ENCODE data around the gene CHAT.

The CHAT gene

DNA sequence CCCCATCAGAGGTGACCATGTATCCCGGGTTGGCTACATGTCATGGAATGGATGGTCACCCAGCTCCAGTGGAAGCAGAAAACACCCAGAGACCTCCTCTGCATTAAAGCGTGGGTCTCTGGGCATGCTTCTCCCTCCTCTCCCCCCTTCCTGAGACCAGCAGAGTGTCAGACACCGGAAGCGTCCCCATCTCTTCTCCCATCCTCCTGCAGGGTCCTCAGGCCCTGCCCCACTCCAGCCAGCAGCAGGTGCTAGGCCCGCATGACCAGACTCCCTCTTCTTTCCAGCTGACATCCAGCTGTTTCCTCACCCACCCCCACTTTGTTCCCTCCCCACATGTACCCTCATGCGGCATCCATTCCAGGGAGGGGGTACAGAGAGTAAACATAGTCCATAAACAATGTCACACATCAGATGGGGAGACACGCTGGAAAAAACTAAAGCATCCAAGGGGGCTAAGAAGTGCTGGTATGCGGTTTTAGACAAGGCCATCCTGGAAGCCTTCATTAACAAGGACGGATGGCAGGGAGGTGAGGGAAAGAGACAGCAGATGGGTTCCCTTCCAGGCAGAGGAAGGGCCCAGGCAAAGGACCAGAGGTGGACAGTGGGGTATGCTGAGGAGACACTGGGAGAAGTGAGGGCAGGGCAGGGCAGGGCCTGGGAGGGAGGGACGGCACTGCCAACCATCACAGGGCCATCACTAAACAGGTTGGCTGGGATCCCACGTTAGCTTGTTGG lies 16.2 kb upstream of the CHAT start:
- DNase-seq (ENCODE audit: low read depth in 2 of 2), result no peak

- DNase-seq (ENCODE audit: low read depth in 2 of 2), result no peak
These were observed 15.5 kb upstream of the CHAT start for GRCh38 chr10:49598164-49598856.

GRCh38 chr10:49598986-49599385 lies 14.9 kb upstream of the CHAT start:
- DNase-seq (ENCODE audit: low read depth in 2 of 2), result no peak

DNA sequence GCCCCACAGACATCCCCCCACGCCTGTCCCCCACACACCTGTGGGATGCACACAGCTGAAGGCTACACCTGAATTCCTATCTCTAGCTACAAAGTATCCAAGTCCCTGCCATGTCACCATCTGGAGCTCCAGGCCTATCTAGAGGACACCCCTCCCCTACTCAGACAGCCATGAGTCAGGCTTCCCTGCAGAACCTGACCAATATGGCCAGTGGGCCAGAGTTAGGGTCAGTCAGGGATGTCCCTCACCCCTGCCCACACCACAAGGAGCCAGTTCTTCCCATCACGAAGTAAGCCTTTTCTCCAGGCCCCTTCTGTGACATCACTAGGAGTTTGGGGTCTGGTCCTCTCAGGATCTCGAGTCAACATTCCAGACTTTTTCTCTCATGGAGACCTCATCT lies 14.3 kb upstream of the CHAT start:
- no peak for DNase-seq (ENCODE audit: low read depth in 2 of 2)

DNA sequence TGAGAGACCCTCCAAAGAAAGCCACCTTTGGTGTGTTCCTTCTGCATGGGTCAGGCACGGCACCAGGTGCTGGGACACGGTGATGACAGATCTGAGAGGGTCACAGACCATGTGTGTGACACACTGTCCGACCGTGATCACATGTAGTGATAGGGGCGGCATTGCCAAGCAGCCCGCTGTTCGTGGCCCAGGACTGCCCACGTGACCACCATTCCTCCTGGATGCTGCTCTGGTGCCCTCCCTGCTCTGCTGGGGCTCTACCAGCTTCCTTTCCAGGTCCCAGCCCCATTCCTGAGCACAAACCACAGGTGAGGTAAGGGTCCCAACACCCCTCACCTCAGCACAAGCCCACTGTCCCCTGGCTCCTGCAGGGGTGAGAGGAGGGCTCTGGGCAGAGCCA lies 13.8 kb upstream of the CHAT start:
- DNase-seq (ENCODE audit: low read depth in 2 of 2), result no peak

DNA sequence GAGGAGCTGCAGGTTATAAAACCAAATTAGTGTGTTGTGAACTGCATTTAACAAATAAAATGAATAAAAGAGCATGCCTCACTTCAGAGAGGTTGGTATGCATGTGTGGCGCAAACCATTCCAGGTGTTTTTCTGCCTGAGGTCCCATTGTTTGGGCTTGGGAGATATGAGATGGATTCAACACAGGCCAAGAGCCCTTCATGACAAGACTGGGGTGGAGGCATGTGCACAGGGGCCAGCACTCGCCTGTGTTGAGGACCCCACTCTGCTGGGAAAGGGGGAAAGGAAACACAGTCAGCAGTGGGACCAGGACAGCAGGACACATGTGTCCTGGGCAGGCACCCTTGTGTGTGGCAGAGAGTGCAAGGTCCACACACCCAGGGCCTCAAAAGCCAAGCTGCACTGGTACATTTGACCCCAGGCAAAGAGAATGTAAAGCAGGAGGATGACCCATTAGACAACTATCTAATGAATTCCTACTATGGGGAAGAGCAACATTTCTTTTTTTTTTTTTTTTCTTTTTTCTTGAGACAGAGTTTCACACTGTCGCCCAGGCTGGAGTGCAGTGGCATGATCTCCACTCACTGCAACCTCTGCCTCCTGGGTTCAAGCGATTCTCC lies 12.9 kb upstream of the CHAT start:
- DNase-seq (ENCODE audit: low read depth in 2 of 2), result no peak

- DNase-seq (ENCODE audit: low read depth in 2 of 2), result no peak
These were observed 12.0 kb upstream of the CHAT start for GRCh38 chr10:49601857-49602256.

GRCh38 chr10:49602380-49603023 lies 11.3 kb upstream of the CHAT start:
- no peak for DNase-seq (ENCODE audit: low read depth in 2 of 2)

- DNase-seq (ENCODE audit: low read depth in 2 of 2), result no peak
These were observed 8.5 kb upstream of the CHAT start for GRCh38 chr10:49605216-49605938.

DNA sequence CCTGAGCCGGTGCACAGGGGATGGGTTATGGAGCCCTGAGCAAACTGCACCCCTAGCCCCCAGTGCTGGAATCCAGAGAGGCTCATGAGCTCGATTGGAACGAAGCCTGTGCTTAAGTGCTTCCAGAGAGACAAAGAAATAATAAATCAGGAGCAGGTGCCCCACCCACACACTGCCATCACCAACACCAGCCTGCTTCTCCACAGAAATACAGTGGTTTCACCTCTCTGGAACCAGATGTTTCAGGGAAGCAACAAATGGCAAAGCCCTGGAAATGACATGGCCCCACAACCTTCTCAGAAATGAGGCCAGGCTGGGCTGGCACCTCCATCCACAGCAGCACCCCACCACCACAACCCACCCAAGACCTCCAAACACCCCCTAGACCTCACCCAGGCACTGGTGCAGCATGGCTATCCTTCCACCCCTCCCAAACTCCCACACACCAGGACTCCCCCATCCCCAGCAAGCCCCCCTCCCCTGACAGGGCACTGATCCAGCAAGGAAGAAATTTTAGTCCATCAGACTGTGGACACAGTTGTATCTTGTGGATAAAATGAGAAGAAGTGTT lies 7.8 kb upstream of the CHAT start:
- DNase-seq (ENCODE audit: low read depth in 2 of 2), result no peak

DNA sequence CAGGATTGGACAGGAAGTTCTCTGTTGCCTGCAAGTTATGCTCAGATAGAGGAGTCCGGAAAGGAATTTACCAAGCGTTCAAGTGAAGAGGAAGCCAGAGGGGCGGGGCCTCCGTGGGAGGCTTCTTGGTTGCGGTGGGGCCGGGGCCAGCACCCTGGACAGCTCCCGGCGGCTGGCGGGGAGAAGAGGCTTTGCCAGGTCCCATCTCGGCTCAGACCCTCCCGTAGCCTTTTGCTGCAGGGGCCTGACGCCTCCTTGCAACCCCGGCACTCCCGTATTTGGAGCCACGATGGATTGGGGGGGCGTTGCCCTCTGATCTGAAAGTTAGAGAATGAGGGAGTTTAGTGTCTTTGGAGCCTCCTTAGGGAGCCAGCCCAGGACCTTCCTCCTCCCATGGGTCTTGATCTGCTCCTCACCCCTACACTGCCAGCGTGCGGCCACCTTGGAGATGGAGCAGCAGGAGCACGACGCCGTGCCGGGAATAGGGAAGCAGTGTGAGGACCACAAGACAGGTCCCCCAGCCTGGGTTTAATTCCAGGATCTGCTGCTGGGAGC lies 6.8 kb upstream of the CHAT start:
- peak; percentile 20 to 52 for DNase-seq (ENCODE audit: low read depth in 2 of 2)

GRCh38 chr10:49608166-49609005 lies 5.5 kb upstream of the CHAT start:
- DNase-seq (ENCODE audit: low read depth in 2 of 2), result no peak

- no peak for DNase-seq (ENCODE audit: low read depth in 2 of 2)
These were observed 4.9 kb upstream of the CHAT start for GRCh38 chr10:49609006-49609282.

GRCh38 chr10:49609283-49610113 lies 4.3 kb upstream of the CHAT start:
- no peak for DNase-seq (ENCODE audit: low read depth in 2 of 2)

DNA sequence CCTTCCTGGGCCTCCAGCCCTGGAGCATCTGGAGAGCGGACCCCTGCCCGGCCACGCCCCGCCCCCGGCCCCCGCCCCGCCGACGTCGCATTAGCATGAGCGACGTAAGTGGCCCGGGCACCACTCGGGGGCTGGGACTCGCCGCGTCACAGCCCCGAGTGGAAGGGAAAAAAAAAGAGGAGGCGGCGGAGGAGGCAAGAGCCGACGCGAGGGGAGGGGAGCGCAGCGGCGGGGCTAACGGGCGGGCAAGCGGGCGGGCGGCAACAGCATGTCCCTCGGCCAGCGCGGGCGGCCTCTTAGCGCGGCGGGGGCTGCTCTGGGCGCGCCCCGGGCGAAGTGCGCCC lies 3.8 kb upstream of the CHAT start, which contains the start of gene SLC18A3:
Gene SLC18A3 (plus strand): TSS at position 197 of the 344 bp plus-strand sequence. CDS start 431 bp downstream, outside the sequence.
- no peak for DNase-seq (ENCODE audit: low read depth in 2 of 2)

GRCh38 chr10:49610458-49611165 lies 3.2 kb upstream of the CHAT start:
- no peak for DNase-seq (ENCODE audit: low read depth in 2 of 2)

GRCh38 chr10:49611166-49611815 lies 2.5 kb upstream of the CHAT start:
- DNase-seq (ENCODE audit: low read depth in 2 of 2), result no peak

DNA sequence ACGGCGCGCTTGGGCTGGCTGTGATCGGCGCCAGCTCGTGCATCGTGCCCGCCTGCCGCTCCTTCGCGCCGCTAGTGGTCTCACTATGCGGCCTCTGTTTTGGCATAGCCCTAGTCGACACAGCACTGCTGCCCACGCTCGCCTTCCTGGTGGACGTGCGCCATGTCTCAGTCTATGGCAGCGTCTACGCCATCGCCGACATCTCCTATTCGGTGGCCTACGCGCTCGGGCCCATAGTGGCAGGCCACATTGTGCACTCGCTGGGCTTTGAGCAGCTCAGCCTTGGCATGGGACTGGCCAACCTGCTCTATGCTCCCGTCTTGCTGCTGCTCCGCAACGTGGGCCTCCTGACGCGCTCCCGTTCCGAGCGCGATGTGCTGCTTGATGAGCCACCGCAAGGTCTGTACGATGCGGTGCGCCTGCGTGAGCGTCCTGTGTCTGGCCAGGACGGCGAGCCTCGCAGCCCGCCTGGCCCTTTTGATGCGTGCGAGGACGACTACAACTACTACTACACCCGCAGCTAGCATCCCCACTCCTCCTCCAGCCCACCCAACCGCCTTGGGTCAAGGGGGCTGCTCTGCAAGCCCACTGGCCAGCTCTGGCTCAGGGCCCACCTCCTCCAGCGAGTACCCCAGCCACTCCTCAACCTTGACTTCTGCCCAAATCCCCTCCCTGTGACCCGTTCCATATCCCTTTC lies 1.9 kb upstream of the CHAT start:
- no peak for DNase-seq (ENCODE audit: low read depth in 2 of 2)

All from activated CD4-positive, alpha-beta T cell treated with anti-CD3 and anti-CD28 coated beads for 24 hours (primary cell).